ENCODE data around the gene CEP97.

The CEP97 gene

GRCh38 chr3:101778385-101779046 is 54.1 kb downstream of the CEP97 start:
- DNase-seq, result no peak

- peak; percentile 84 for DNase-seq
Measured at GRCh38 chr3:101779047-101779821, 54.8 kb downstream of the CEP97 start, which contains the start of gene NXPE3. TSS of gene NXPE3 (plus strand) at chr3:101779211. CDS start at chr3:101785597, 6,386 bp downstream.

- DNase-seq, result peak; percentile 29
Measured at GRCh38 chr3:101779822-101780381, 55.5 kb downstream of the CEP97 start.

- no peak for DNase-seq
Measured at GRCh38 chr3:101780661-101781060, 56.2 kb downstream of the CEP97 start.

GRCh38 chr3:101781166-101781565 is 56.8 kb downstream of the CEP97 start:
- no peak for DNase-seq

- DNase-seq, result no peak
Measured at GRCh38 chr3:101784855-101785613, 60.6 kb downstream of the CEP97 start.

GRCh38 chr3:101791778-101792177 is 67.4 kb downstream of the CEP97 start:
- DNase-seq, result no peak

GRCh38 chr3:101796077-101796680 is 71.8 kb downstream of the CEP97 start:
- no peak for DNase-seq

- no peak for DNase-seq
Measured at GRCh38 chr3:101801174-101801573, 76.8 kb downstream of the CEP97 start.

GRCh38 chr3:101802179-101802578 is 77.8 kb downstream of the CEP97 start:
- DNase-seq, result no peak

GRCh38 chr3:101803173-101803782 is 78.9 kb downstream of the CEP97 start:
- peak; percentile 50 for DNase-seq

GRCh38 chr3:101803939-101804338 is 79.5 kb downstream of the CEP97 start:
- DNase-seq, result no peak

GRCh38 chr3:101806491-101806890 is 82.1 kb downstream of the CEP97 start:
- DNase-seq, result no peak

- DNase-seq, result no peak
Measured at GRCh38 chr3:101807888-101808287, 83.5 kb downstream of the CEP97 start.

GRCh38 chr3:101809178-101810021 is 85.0 kb downstream of the CEP97 start:
- peak; percentile 61 for DNase-seq

GRCh38 chr3:101810022-101810418 is 85.6 kb downstream of the CEP97 start:
- peak; percentile 61 for DNase-seq

GRCh38 chr3:101811875-101812274 is 87.5 kb downstream of the CEP97 start:
- DNase-seq, result no peak

GRCh38 chr3:101812895-101813294 is 88.5 kb downstream of the CEP97 start:
- no peak for DNase-seq

GRCh38 chr3:101813817-101814440 is 89.5 kb downstream of the CEP97 start:
- DNase-seq, result peak; percentile 11

- no peak for DNase-seq
Measured at GRCh38 chr3:101814835-101815234, 90.4 kb downstream of the CEP97 start.
